Measurements from ENCODE around the gene SERPINA12.

The SERPINA12 gene

GRCh38 chr14:94455928-94456327 is 53.3 kb downstream of the SERPINA12 start:
- no peak for TF ChIP-seq ZFX (IDR thresholded peaks at IDR 0.05)
- no peak for TF ChIP-seq CTCF (conservative IDR thresholded peaks at IDR 0.05)

GRCh38 chr14:94451826-94452225 is 57.4 kb downstream of the SERPINA12 start:
- no peak for TF ChIP-seq CTCF (conservative IDR thresholded peaks at IDR 0.05)
- TF ChIP-seq ZFX (IDR thresholded peaks at IDR 0.05) = no peak
- no peak overlapping the region for H3K27ac ChIP-seq

More at GRCh38 chr14:94455928-94456327, 53.3 kb downstream of the SERPINA12 start:
- H3K27ac ChIP-seq = no peak overlapping the region

- H3K27ac ChIP-seq = no peak overlapping the region
- no peak for TF ChIP-seq CTCF (conservative IDR thresholded peaks at IDR 0.05)
- no peak for TF ChIP-seq ZFX (IDR thresholded peaks at IDR 0.05)
Observed at GRCh38 chr14:94451091-94451771, 58.0 kb downstream of the SERPINA12 start.

GRCh38 chr14:94450722-94451090 is 58.6 kb downstream of the SERPINA12 start:
- H3K27ac ChIP-seq = no peak overlapping the region
- TF ChIP-seq ZFX (IDR thresholded peaks at IDR 0.05) (no peak), CTCF (conservative IDR thresholded peaks at IDR 0.05) (no peak)

GRCh38 chr14:94449930-94450329 is 59.3 kb downstream of the SERPINA12 start:
- H3K27ac ChIP-seq = no peak overlapping the region
- TF ChIP-seq CTCF (conservative IDR thresholded peaks at IDR 0.05) = no peak
- TF ChIP-seq ZFX (IDR thresholded peaks at IDR 0.05) = no peak

GRCh38 chr14:94448071-94448808 is 61.0 kb downstream of the SERPINA12 start:
- no peak for TF ChIP-seq CTCF (conservative IDR thresholded peaks at IDR 0.05)
- no peak for TF ChIP-seq ZFX (IDR thresholded peaks at IDR 0.05)
- no peak overlapping the region for H3K27ac ChIP-seq

- no peak for TF ChIP-seq CTCF (conservative IDR thresholded peaks at IDR 0.05)
- TF ChIP-seq ZFX (IDR thresholded peaks at IDR 0.05) = no peak
- no peak overlapping the region for H3K27ac ChIP-seq
Observed at GRCh38 chr14:94447206-94447605, 62.1 kb downstream of the SERPINA12 start.

Measured in C4-2B (cell line).